ENCODE results near the gene PSMD1.
"Not testable (repeated sequence)": the region's sequence is repeated elsewhere in the genome, so short reads cannot be mapped to it uniquely, and the experiment has no call there.

The PSMD1 gene

DNA sequence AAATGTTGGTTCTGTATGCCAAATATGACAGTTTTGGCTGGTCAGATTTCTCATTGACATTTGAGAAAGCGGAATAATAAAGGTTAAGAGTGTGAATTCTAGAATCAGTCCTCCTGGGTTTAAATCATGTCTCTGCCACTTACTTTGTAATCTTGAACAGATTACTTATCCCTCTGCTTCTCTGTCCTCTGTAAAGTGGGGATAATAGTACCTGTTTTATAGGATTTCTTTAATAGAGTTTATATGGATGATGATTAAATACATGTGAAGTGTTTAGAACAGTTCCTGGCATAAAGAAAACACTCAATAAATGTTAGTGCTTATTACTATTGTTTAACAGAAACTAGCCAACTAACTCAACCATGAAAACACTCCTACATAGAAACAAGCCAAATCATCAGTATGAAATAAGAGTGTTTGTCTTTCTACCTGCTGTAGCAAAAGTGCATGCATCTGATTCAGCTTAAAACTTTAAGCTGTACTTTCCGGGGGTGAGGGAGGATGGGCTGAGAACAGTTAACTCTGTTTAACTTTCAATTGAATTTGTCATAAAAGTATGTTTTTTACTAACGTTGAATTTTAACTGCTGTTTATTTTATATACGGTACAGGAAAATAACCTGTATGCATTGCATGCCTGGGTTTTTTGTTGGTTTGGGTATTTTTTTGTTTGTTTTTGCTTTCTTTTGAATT is 61.4 kb downstream of the PSMD1 start:
- peak; percentile 48 for DNase-seq

DNA sequence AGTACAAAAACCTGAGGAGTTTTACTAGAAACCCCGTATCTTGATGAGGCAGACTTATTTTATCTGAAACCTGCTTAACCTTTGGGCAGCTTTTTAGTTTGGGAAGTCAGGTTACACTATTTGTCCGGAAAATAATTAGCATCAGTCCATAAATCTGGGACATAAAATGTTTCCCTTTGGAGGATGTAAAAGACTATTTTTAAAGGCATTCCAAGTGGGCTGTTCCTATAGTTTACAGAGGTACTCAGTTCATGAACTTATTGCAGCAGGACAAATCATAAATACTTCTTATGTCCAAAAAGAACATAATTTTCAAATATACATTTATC is 61.9 kb downstream of the PSMD1 start:
- no peak for DNase-seq

DNA sequence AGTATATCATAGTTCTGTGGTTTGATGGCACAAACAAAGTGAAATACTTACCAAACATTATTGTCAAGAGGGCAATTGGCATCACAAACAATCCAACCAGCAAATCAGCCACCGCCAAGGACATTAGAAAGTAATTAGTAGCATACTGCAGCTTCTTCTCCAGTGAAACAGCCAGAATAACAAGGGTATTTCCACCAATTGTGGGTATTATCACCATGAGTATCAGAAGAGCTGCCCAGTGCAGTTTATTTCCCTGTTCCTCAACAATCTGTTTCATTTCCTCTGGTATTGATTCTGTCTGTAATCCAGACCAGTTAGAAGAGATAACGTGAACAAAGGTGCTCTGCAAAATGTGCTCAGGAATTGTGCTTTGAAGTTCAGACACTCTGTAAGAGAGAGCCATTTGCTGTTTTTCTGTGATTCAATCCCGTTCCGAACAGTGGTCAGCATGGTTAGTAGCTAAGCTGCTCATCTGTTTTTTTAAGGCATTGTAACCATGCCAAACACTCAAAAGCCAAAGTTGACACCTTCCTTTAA is 66.8 kb downstream of the PSMD1 start:
- DNase-seq: no peak

DNA sequence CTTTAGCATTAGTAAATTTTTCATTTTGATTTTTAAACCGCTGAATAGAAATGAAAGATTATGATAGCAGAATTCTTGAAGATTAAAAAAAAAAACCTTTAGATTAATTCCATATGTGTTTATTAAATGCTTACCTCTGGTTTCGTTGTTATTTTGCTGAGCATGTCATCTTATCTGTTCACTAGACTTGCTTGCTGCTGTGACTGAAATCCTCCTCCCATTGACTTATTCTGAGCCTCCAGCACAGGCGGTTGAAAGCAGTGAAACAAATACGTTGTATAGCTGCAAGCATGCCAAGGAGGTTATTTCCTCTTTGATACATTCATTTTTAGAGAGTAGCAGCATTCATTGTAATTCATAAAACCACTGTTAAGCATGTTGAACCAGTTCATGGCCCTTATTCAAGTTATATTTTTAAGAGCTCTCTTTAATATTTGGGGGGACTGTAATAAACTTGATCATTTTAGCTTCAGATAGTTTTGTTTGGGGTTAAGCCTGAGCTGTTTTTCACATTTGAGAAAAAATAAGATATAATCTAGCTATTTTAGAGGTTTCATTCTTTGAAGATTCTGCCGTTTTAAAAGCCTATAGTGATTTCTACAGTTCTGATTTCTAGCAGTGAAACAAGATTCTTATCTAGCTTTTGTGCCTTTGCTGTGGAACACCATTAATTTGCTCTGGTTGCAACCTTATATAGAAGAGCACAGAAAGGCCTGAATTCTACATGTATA is 68.3 kb downstream of the PSMD1 start, which contains the start of gene HTR2B:
Gene HTR2B (minus strand): TSS at position 205 of the 731 bp plus-strand sequence. CDS start 1,278 bp downstream, outside the sequence.
- no peak for DNase-seq

DNA sequence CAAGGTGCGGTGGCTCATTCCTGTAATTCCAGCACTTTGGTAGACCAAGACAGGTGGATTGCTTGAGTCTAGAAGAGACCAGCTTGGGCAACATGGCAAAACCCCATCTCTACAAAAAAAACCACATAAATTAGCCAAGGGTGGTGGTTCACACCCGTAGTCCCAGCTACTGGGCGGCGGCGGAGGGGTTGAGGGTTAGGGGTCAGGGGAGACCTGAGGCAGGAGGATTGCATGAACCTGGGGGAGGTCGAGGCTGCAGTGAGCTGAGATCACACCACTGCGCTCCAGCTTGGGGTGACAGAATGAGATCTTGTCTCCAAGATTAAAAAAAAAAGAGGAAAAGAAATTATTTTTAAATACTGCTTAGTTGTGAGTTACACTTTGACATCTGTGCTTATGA is 69.5 kb downstream of the PSMD1 start:
- no peak for DNase-seq

DNA sequence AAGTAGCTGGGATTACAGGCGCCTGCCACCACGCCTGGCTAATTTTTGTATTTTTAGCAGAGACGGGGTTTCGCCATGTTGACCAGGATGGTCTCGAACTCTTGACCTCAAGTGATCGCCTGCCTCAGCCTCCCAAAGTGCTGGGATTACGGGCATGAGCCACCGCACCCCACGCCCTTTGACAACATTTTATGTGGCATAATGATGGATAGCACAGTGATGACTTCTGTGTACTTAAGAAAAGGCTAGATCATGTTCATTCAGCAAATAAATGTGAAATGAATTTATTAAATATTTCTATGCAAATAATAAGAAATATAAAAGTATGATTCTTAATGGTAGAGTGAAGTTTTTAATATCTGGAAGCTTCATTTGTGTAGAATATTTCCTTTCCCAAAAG is 70.8 kb downstream of the PSMD1 start:
- no peak for DNase-seq

DNA sequence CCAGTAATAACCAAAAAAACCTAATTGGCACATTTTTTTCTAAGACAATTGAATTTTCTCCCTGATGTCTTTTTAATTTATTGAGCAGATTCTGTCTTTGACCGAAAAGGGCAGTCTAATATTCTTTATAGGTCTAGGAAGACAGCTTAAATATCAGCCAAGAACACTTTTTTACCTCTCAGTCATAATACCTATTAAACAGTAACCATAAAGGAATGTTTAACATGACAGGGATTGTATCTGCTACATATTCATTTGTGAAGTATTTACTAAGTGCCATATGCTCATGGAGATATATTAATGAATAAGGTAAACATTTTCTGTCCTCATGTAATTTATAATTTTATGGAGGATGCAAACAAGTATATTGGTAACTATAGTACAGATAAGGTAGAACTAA is 71.3 kb downstream of the PSMD1 start:
- DNase-seq: no peak

DNA sequence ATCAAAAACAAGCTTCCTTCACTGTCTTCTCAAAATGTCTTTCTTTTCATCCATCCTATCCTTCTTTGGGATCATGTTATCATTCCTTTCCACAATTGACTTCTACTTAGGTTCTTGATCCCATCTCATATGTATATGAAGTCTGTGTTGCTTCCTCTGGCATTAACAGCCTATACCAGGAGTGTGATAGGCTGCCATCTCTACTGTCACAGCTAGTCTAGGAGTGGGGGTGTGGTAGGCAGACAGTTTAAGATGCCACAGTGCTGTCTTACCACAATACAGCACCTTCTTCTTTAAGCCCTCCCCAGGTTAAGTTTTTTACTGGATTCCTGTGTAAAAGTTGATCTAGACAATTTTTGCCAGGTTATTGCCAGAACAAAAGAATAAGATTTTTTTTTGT is 71.9 kb downstream of the PSMD1 start:
- DNase-seq: no peak

DNA sequence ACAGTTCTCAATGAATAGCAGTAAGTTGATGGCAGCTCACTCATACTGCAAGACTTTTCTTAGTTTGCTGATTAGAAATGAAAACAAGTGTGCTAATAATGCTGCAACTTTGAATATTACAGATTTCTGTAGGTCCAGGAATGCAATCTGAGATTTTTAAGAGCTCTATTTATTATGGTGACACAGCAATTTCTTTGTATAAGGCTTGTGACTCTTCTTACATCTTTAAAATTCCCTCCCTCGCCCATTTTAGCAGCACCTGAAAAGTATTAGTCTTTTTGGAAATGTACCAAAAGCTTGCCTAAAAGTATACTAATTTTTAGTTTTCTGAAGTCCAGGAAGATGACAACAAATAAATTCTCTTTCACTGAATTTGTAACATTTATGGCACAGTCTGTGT is 72.5 kb downstream of the PSMD1 start:
- DNase-seq: no peak

DNA sequence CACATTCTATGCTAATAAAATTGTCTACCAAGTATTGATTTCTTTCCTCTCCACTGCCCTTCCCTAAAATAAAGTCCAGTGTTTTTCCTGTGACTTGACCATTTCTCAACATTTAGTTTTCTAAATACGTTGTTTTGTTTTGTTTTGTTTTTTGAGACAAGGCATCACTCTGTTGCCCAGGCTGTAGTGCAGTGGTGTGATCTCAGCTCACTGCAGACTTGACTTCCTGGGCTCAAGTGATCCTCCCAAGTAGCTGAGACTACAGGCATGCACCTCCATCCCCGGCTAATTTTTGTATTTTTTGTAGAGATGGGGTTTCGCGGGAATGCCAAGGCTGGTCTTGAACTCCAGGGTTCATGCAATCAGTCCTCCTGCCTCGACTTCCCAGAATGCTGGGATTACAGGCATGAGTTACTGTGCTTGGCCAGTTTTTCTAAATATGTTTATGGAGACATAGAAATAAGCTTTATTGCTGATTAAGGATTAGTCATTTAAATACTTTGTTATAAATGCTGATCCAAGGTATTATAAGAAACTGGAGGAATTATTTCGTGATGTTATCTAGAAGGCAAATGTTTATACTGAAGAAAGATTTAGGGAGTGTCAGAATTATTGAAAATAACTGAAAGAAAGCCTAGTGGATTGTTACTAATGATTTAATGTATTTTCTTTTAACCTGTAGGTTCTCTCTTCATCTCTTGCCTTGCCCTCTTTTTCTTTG is 73.8 kb downstream of the PSMD1 start:
- no peak for DNase-seq

DNA sequence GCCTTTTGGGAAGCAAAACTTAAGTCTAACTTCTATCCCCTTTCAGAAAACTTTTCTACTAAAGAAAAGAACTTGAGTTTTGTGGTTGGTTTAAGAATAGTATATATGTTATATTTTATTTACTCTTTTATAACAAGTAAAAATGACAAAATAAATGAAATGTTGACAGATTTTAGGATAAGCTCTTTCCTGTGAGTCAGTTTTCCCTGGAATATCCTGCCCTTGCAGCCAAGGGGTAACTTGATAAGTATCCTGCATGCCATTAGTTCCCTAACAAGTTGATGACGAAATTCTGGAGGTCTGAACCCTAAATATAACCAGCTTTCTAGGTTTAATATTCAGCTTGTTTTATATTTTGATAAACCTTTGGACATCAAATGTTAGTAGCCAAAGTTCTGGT is 75.5 kb downstream of the PSMD1 start:
- no peak for DNase-seq

DNA sequence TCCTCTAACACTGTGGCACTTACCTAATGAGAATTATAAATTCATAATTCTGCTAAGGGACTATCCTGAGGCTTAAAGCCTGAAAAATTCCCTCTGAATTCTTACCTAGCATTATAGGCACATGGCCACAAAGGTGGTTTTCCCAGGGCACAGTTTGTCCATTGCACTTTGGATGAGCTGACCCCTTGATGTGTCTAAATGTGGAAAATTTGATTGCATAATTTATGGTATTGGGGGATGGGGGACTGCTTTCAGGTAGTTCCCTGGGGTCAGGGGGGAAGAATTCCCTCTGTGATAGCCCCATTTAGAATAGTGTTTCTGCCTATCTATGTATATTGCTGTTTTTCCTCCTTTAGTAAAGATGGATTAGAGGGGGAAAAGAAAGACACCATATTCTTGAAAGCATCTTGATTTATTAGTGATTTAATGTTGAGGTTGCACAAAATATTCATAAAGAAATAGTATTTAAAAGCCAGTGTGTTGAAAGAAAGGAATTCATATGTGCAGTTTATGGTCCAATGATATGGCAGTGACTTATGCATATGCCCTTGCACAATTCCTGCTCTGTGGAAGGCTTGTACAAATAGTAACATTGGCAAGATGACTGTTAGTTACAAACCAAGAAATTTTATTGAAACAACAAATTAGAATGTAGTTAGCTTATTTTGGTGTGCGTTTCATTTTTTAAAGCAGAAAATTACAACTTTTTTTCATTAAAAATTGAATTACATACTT is 76.9 kb downstream of the PSMD1 start:
- DNase-seq: no peak

DNA sequence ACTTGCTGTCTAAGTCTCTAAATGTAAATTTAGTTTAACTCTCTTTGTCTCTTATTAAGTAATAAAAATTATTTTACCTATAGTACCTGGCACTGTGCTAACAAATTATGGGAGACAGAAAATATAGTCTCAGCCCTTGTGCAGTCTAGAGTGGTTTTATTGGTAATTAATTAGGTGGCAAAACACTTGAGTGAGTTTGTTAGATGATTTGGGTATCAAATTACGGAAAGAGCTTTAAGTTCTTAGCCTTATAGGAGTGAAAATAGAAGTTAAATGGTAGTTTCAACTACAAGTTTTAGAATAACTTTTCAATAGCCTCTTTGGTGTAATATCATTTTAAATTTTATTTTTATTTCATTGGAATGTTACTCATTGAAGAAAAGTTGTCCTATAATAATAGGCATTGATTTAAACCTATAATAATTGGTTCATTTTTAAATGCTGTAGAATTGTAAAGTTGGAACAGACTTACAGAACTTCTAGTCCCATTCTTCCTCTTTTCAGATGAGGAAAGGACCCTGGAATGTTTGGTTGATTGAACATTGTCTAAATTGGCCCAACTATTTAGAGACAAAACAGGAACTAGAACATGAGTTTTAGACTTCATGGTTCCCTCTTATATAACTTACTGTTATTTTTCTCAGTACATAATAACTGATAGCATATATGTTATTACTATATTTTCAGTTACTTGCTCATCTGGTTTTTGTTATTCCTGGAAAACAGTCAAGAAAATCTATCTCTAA is 78.4 kb downstream of the PSMD1 start:
- DNase-seq: no peak

DNA sequence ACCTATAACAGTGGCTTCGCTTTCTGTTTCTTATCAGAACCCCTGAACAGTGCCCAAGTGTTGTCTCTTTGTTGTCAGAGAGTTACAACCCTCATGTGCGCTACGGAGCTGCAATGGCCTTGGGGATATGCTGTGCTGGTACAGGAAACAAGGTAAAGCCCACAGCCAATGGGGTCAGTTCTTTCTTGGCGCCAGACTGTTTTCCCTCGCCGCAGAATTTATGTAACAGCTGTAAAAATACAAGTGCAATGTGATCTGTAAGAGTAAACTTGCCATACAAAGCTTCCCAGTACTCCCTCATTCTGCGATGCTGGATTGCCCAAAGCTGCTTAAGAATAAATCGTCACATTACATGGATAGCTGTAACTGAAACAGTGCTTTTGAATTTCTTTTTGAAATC is 82.0 kb downstream of the PSMD1 start:
- DNase-seq: peak; percentile 9

DNA sequence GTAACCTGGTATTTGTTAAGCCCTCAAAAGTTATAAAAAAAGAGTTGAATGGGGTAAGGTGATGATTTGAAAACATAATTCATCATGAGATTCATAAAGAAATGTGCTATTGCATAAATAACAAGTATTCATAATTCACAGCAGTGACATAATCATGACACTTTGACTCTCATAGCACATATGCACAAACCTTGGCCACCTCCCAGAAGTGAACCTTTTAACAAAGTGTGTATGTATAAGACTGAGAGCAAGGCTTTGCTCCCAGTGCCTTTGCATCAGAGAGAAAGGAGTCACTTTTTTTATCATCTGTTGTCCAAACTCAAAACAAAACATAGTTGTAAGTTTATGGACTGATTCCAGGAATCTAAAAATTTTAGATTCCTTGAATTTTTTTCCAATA is 83.1 kb downstream of the PSMD1 start:
- no peak for DNase-seq

DNA sequence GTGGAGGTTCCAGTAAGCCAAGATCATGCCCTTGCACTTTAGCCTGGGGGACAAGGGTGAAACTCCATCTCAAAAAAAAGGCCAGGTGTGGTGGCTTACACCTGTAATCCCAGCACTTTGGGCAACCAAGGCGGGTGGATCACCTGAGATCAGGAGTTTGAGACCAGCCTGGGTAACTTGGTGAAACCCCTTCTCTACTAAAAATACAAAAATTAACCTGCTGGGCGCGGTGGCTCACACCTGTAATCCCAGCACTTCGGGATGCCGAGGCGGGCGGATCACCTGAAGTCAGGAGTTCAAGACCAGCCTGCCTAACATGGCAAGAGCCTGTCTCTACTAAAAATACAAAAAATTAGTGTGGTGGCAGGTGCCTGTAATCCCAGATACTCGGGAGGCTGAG is 84.1 kb downstream of the PSMD1 start:
- not testable (repeated sequence) for DNase-seq

DNA sequence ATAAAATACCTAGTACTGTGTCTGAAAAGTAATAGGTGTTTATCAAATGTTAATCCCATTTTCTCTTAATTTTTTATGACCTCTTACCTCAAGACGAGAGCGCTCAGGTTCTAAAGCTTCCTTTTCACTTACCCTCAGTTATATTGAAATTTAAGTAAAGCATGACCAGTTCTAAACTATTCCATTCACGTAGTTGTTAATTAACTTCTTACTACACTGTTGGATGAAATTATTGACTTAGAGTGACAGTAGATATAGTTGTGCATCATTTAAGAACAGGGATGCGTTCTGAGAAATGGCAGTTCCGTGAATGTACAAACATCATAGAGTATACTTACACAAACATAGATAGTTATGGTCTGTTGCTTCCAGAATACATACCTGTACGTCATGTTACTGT is 88.2 kb downstream of the PSMD1 start:
- peak; percentile 73 for DNase-seq

DNA sequence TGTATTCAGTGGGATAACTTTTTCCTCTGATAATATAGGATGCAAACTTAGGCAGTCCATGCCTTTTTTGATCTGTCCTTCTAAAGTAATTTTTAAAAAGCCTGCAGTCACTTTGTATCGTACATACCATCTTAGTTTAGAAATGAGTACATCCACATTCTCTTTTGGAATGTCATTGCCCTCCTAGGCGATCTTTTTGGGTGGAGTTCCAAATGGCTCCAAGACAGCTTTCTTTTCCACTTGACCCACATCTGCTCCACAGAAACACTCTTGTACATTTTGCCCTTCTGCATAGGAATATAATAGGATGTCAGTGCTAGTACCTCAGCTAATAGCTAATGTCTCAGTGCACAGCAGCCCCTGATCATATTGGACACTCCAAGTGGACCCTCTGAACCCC is 90.0 kb downstream of the PSMD1 start:
- no peak for DNase-seq

DNA sequence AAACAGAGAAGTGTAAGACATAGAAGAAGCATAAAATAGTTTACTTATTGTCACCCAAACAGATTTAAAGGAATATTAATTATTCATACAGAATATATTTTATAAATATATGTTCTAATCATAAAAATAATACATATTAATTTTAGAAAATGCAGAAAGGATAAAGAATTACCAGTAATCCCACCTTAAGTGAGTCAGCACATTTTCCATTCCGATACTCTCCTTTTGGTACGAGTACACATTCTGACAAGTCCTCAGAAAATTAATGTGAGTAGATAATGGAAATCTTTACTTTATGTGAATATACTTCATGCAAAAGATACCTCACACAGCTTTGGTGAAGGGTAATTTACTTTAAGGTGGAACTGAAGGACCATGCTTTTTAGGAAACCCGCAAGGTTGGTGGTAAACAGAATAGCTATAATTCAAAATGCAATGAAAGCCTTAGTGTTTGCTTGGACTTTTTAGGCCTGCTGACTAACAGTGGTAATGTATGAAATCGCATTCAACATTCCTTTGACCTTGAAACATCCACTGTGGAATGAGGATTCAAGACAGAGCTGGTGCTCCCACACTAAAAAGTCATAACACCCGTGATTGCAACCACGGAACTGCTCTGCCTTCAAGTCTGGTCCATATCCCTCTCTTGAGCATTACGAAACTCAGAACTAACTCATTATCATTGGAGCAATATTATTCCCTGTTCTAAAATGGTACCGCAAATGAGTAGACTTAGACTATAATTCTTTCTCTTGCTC is 96.3 kb downstream of the PSMD1 start:
- DNase-seq: no peak

DNA sequence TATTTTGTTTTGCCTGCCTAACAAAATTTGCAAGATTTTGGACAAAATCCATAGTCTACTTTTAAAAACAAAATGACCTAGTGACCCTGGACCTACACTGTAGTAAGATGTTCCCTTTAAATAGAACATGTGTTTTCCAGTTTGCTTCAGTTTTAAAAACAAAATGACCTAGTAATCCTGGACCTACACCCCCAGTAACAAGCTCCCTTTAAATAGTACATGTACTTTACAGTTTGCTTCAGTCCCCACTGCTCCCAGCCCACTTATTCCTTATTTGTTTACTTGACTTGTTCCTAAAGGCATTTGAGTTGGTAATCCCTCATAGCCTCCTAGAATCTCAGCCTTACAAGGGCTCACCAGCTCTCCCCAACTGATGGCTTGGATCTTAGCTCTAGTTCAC is 102.6 kb downstream of the PSMD1 start:
- no peak for DNase-seq

DNA sequence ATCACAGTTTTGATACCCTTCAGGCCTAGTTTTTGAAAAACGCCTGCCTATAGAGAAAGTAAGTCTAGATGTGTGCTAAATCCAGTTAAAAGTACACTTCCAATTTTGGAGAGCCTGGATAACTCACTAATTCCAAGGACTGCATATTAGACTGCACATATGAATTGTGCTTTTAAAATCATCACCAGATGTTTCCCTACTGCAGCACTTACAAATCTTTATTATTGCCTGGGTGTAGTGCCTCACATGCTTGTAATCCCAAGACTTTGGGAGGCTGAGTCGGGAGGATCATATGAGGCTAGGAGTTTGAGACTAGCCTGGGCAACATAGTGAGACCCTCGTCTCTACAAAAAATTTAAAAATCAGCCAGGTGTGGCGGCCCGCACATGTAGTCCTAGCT is 104.0 kb downstream of the PSMD1 start:
- no peak for DNase-seq

Measured in DMS53 (cell line).